HG03108 (cell line): ENCODE data around the gene C2CD4D.
"Not testable (repeated sequence)": the region's sequence is repeated elsewhere in the genome, so short reads cannot be mapped to it uniquely, and the experiment has no call there.

Experiments used
- ATAC-seq: cut with Tn5 transposase; IDR thresholded peaks from one replicate; pipeline ENCODE4 v1.9.1; 2021; ENCODE audit warnings: moderate library complexity; ENCODE audit not compliant: unreplicated experiment

Gene C2CD4D

GRCh38 chr1:151858886-151859665 is 19.5 kb upstream of the C2CD4D start:
- no peak for ATAC-seq

- no peak for ATAC-seq
These were observed 18.6 kb upstream of the C2CD4D start for GRCh38 chr1:151858030-151858746.

- ATAC-seq: no peak
These were observed 16.3 kb upstream of the C2CD4D start for GRCh38 chr1:151855933-151856332.

- ATAC-seq: not testable (repeated sequence)
These were observed 15.9 kb upstream of the C2CD4D start for GRCh38 chr1:151855516-151855915.

GRCh38 chr1:151854658-151855057 is 15.0 kb upstream of the C2CD4D start:
- ATAC-seq: no peak

GRCh38 chr1:151853411-151853943 is 13.9 kb upstream of the C2CD4D start, which contains the start of gene THEM5:
TSS of gene THEM5 (minus strand) at chr1:151853712. CDS start at chr1:151853565, 147 bp downstream.
- no peak for ATAC-seq

- no peak for ATAC-seq
These were observed 13.1 kb upstream of the C2CD4D start for GRCh38 chr1:151852733-151853132.

- no peak for ATAC-seq
These were observed 12.3 kb upstream of the C2CD4D start for GRCh38 chr1:151851886-151852285.

- ATAC-seq: no peak
These were observed 10.3 kb upstream of the C2CD4D start for GRCh38 chr1:151849871-151850270.

- no peak for ATAC-seq
These were observed 9.5 kb upstream of the C2CD4D start for GRCh38 chr1:151849126-151849525.

- ATAC-seq: no peak
These were observed 8.4 kb upstream of the C2CD4D start for GRCh38 chr1:151847867-151848596.

GRCh38 chr1:151846686-151847237 is 7.1 kb upstream of the C2CD4D start:
- no peak for ATAC-seq

- ATAC-seq: no peak
These were observed 6.5 kb upstream of the C2CD4D start for GRCh38 chr1:151846062-151846568.

GRCh38 chr1:151843398-151843797 is 3.8 kb upstream of the C2CD4D start:
- no peak for ATAC-seq

GRCh38 chr1:151841141-151841540 is 1.5 kb upstream of the C2CD4D start:
- ATAC-seq: no peak

GRCh38 chr1:151840421-151840820 is 801 bp upstream of the C2CD4D start:
- no peak for ATAC-seq

- no peak for ATAC-seq
These were observed 573 bp downstream of the C2CD4D start for GRCh38 chr1:151839082-151839412.

- no peak for ATAC-seq
These were observed 1.2 kb downstream of the C2CD4D start for GRCh38 chr1:151838222-151839081.

- ATAC-seq: no peak
These were observed 1.8 kb downstream of the C2CD4D start for GRCh38 chr1:151837884-151838221.

GRCh38 chr1:151837197-151837596 is 2.4 kb downstream of the C2CD4D start:
- no peak for ATAC-seq
